Upper lobe of right lung (tissue), 1 donor: ENCODE results near the gene LYZL4. TPM values are rescaled to one million over a fixed set of nuclear protein-coding genes. Genes with fewer than 3 reads are reported as not detected.

Source experiments
- ATAC-seq: fragments of 200-7000 bp; cut with Tn5 transposase; one replicate; pipeline ENCODE4 v1.9.1; 2020; ENCODE audit warnings: mild to moderate bottlenecking, moderate library complexity
- DNase-seq: peaks from one replicate; pipeline ENCODE4 v3.0.0-alpha.2; 2020
- H3K27ac ChIP-seq: fragments of 200-600 bp; one replicate; pipeline ENCODE4 v1.8.0; 2022
- H3K27me3 ChIP-seq: fragments of 200-600 bp; one replicate; pipeline ENCODE4 v1.8.0; 2022; ENCODE audit warnings: mild to moderate bottlenecking
- H3K36me3 ChIP-seq: fragments of 200-600 bp; one replicate; pipeline ENCODE4 v1.8.0; 2022
- H3K4me1 ChIP-seq: fragments of 200-600 bp; one replicate; pipeline ENCODE4 v1.8.0; 2022
- H3K4me3 ChIP-seq: fragments of 200-600 bp; one replicate; pipeline ENCODE4 v1.8.0; 2022; ENCODE audit warnings: mild to moderate bottlenecking
- H3K9me3 ChIP-seq: fragments of 200-600 bp; one replicate; pipeline ENCODE4 v1.8.0; 2022
- CTCF ChIP-seq: fragments of 200-600 bp; IDR thresholded peaks from one replicate; pipeline ENCODE4 v1.8.0; 2022; ENCODE audit warnings: antibody characterized with exemption
- intact Hi-C: fragments of 100-400 bp; cut with DNase I; formaldehyde crosslinking; loops from one replicate; pipeline ENCODE4 v1.11.0; 2022
- total RNA-seq: library from RNA; stranded (reverse); fragmentation: NEBNext Ultra II Directional; extraction: Animal tissue kit (Norgen Biotek cat#: 25700); gene quantifications from one replicate; pipeline ENCODE4 v1.2.1, GENCODE V29; 2021
- donor health status: DM: no; HTN: yes; CAD: no; lungs with severe emphysema.

Gene LYZL4
- total RNA-seq, 1 donor from 2014 or later = not detected

DNA sequence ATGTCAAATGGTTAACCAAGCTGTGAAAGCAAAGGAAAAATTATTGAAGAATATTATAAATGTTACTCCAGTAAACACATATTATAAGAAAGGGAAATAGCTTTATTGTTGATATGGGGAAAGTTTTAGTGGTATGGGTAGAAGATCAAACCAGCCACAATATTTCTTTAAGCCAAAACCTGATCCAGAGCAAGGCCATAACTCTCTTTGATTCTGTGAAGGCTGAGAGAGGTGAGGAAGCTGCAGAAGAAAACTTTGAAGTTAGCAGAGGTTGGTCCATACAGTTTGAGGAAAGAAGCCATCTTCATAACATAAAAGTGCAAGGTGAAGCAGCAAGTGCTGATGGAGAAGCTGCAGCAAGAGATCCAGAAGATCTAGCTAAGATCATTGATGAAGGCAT, 54.8 kb downstream of the LYZL4 start:
- H3K36me3 ChIP-seq = no peaks in the 10 kb centered on the region
- intact Hi-C loops = no loop called here
- no peak for ATAC-seq
- H3K4me1 ChIP-seq = no peaks in the 10 kb centered on the region
- no peak for TF ChIP-seq CTCF
- H3K4me3 ChIP-seq = no peak overlapping the region
- no peak overlapping the region for H3K27ac ChIP-seq
- no peaks in the 10 kb centered on the region for H3K9me3 ChIP-seq
- no peaks in the 10 kb centered on the region for H3K27me3 ChIP-seq
- DNase-seq = no peak

- Histone ChIP-seq H3K27me3 (no peaks in the 10 kb centered on the region), H3K4me3 (no peak overlapping the region), H3K36me3 (no peaks in the 10 kb centered on the region), H3K27ac (no peak overlapping the region), H3K9me3 (no peaks in the 10 kb centered on the region), H3K4me1 (no peaks in the 10 kb centered on the region)
- no peak for TF ChIP-seq CTCF
- DNase-seq = no peak
- intact Hi-C loops = no loop called here
- no peak for ATAC-seq
Observed at GRCh38 chr3:42353631-42354030, 56.8 kb downstream of the LYZL4 start.

DNA sequence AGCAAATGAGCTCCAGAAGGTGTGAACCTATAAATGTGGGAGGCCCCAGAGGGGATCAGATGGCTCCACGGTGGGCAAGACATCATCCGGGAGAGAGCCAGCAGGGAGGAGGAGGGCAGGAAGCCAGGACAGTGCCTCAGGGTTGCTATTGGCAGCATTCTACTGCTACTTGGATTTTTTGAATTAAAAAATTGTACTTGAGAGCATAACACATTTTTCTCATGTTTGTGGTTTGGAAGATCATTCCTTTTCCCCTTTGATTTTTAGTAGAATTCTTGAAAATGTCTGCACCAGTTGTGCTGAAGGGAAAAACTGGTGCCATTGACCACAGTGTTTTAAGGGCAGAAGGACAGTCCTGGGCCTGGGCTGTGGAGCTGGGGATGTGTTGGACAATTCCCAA, 59.2 kb downstream of the LYZL4 start:
- ATAC-seq = no peak
- no peak for DNase-seq

DNA sequence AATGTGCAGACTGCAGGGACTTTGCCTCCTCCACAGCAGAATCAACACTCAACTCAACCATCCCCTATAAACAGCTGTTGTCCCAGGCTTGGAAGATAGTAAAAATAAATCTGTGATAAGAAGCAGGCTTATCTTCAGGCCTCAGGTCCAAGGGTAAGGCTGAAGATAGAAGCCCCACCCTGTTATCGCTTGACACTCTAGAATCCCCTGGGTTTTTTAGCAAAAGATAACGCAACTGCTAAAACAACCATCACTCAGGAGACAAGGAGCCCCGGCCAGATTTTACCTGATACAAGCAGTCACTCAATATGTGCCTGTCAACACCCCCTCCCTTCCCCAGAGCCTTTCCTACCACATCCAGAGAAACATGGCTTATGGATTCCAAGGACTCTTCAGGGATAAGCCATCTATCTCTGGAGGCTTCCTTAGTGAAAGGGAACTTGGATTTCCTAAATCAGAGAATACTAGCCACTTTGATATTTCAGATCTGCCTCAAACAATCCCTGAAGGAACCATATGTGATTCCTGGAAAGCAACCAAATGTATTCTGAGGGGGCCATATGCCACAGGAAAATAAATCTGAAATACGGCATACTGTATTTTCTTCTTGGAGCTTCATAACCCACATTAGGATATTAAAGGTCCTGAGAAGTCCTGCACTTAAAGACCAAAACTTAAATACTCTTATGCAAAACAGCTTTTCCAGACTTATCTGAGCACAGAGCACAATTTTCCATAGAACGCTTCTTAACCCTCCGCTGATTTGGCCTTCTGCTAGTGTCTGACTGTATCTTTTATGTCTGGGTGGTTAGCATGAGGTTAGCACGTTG, 60.4 kb downstream of the LYZL4 start:
- DNase-seq (no peak), ATAC-seq (no peak)
- H3K27ac ChIP-seq = no peak overlapping the region
- no peaks in the 10 kb centered on the region for H3K27me3 ChIP-seq
- no peak overlapping the region for H3K4me3 ChIP-seq
- no peaks in the 10 kb centered on the region for H3K9me3 ChIP-seq
- no peak for TF ChIP-seq CTCF
- intact Hi-C loops = no loop called here
- H3K4me1 ChIP-seq = no peaks in the 10 kb centered on the region
- H3K36me3 ChIP-seq = no peaks in the 10 kb centered on the region

More for the DNA sequence above, 59.2 kb downstream of the LYZL4 start:
- no peaks in the 10 kb centered on the region for H3K9me3 ChIP-seq
- H3K27me3 ChIP-seq = no peaks in the 10 kb centered on the region
- intact Hi-C loops = no loop called here
- no peak overlapping the region for H3K27ac ChIP-seq
- no peak for TF ChIP-seq CTCF
- H3K4me3 ChIP-seq = no peak overlapping the region
- H3K4me1 ChIP-seq = no peaks in the 10 kb centered on the region
- no peaks in the 10 kb centered on the region for H3K36me3 ChIP-seq

GRCh38 chr3:42347928-42348327, 62.5 kb downstream of the LYZL4 start:
- Histone ChIP-seq H3K27me3 (no peaks in the 10 kb centered on the region), H3K9me3 (no peaks in the 10 kb centered on the region), H3K4me3 (no peak overlapping the region), H3K4me1 (no peaks in the 10 kb centered on the region), H3K36me3 (no peaks in the 10 kb centered on the region), H3K27ac (no peak overlapping the region)
- no peak for ATAC-seq
- intact Hi-C loops = no loop called here
- no peak for DNase-seq
- TF ChIP-seq CTCF = no peak

Other genes with a start within 250 kb of the LYZL4 start
- 0.67 TPM for gene CCK, start 144.4 kb downstream of the LYZL4 start, total RNA-seq
- 184 TPM for gene VIPR1, start 92.0 kb upstream of the LYZL4 start, total RNA-seq
- 48.6 TPM for gene SEC22C, start 171.4 kb upstream of the LYZL4 start, total RNA-seq
- gene SS18L2, start 180.2 kb upstream of the LYZL4 start, total RNA-seq = 22.0 TPM
- 92.1 TPM for gene NKTR, start 190.1 kb upstream of the LYZL4 start, total RNA-seq
- gene ZBTB47, start 243.1 kb upstream of the LYZL4 start, total RNA-seq = 28.1 TPM